GM12874 (cell line): ENCODE data around the gene DCST1.

Experiments
- TF ChIP-seq, protein P1 (sequence below): IDR thresholded peaks from 2 replicates; pipeline ENCODE4 v1.5.1; 2011; ENCODE audit warnings: low read depth, mild to moderate bottlenecking, control low read depth, low read length, moderate library complexity; ENCODE audit not compliant: insufficient read depth

The DCST1 gene

DNA sequence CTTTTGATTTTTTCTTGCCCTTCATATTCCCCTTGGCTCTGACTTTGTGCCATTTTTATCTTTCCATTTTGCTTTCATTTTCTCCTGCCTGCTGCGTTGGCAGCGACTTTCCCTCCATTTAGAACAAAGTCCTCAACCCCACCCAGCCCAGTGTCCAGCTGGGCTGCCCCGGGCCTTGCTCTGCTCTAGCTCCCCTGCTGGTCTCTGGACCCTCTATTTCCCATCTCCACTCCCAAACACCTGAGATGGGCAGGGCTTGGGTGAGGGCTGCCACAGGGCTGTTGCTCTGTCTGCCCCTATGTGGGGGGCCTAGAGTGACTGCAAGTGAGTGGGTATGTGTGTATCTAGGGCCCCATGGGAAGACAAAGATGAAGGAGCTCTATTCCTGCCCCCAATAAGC, 10.2 kb downstream of the DCST1 start:
- TF ChIP-seq, protein P1, sequence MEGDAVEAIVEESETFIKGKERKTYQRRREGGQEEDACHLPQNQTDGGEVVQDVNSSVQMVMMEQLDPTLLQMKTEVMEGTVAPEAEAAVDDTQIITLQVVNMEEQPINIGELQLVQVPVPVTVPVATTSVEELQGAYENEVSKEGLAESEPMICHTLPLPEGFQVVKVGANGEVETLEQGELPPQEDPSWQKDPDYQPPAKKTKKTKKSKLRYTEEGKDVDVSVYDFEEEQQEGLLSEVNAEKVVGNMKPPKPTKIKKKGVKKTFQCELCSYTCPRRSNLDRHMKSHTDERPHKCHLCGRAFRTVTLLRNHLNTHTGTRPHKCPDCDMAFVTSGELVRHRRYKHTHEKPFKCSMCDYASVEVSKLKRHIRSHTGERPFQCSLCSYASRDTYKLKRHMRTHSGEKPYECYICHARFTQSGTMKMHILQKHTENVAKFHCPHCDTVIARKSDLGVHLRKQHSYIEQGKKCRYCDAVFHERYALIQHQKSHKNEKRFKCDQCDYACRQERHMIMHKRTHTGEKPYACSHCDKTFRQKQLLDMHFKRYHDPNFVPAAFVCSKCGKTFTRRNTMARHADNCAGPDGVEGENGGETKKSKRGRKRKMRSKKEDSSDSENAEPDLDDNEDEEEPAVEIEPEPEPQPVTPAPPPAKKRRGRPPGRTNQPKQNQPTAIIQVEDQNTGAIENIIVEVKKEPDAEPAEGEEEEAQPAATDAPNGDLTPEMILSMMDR, result no peak

DNA sequence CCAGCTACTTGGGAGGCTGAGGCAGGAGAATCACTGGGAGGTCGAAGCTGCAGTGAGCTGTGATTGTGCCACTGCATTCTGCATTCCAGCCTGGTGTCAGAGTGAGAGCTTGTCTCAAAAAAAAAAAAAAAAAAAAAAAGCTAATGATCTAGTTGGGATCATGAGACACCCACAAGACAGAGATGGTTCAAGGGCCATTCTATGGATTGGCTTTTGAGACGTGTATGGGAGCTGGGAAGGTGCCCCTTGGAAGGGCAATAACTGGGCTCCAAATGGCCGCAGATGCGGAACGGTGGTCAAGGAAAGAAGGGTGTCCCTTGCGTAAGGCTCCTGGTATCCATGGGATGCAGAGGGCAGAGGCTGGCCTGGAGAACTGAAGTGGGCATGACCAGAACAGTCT, 10.7 kb downstream of the DCST1 start:
- TF ChIP-seq, protein P1, result no peak

DNA sequence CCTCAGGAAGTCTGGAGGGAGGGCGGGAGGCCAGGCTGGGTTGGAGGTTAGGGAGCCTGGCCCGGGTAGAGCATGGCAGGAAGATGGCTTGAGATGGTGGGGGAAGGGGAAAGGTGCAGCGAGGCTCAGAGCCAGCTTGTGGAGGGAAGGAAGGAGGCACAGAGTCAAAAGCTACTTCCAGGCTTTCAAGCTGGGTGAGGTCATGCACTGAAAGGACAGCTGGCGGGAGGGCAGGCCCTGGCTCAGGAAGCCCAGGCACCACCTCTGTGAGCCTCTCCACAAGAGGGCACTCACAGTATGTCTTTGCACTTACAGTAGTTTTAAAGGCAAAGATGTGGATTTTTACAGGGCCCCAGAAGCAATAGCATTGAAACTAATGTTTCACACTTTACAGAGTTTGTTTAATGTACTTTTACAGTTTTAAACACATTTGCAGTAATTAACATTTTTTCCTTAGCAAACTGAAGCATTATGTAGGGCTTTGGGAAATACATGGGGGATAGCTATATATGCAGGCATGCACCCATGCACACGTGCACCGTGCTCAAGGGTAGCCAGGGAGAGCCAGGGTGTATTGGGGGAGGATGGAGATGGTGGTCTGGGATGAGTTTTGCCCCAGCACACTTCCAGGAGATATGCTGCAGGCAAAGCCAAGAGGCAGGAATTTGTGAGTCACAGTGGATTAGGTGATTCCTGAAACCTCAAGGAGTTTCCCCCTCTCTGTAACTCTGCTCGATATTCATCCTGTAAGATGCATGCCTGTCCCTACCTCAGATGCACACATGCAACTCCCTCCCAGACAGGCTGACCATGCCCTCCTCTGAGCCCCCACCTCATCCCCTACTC, 11.4 kb downstream of the DCST1 start:
- TF ChIP-seq, protein P1, result peak; percentile 66

DNA sequence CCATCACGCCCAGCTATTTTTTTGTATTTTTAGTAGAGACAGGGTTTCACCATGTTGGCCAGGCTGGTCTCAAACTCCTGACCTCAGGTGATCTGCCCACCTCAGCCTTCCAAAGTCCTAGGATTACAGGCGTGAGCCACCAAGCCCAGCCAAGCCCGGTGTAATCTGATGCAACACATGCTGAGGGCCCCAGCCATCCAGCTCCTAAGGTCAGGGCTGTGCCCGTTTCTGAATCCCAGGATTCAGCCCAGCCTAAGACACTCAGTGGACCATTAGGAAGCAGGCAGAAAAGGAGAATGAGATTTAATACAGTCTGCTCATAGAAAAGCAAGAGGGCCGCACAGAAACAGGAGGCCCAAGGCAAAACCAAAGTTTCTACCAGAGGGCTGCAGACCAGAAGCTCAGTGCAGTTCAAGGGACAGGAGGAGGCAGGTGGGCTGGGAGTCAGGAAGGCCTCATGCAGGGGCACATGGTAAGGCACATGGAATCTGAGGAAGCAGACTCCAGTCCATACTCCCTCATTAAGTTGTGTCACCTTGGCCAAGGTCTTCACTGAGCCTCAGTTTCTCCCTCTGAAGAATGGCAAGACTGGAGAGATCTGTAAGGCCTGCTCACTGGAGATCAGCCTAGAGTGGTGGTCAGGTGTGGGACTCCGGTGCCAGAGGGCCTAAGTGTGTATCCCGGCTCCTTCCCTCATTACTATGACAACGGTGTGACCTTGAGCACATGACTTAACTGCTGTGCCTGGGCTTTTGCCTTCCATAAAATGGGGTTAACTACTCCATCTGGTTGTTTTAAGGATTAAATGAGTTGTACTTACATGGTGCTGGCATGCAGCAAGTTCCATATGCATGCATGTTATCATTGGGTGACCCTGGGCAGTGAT, 15.1 kb downstream of the DCST1 start:
- TF ChIP-seq, protein P1, result no peak

DNA sequence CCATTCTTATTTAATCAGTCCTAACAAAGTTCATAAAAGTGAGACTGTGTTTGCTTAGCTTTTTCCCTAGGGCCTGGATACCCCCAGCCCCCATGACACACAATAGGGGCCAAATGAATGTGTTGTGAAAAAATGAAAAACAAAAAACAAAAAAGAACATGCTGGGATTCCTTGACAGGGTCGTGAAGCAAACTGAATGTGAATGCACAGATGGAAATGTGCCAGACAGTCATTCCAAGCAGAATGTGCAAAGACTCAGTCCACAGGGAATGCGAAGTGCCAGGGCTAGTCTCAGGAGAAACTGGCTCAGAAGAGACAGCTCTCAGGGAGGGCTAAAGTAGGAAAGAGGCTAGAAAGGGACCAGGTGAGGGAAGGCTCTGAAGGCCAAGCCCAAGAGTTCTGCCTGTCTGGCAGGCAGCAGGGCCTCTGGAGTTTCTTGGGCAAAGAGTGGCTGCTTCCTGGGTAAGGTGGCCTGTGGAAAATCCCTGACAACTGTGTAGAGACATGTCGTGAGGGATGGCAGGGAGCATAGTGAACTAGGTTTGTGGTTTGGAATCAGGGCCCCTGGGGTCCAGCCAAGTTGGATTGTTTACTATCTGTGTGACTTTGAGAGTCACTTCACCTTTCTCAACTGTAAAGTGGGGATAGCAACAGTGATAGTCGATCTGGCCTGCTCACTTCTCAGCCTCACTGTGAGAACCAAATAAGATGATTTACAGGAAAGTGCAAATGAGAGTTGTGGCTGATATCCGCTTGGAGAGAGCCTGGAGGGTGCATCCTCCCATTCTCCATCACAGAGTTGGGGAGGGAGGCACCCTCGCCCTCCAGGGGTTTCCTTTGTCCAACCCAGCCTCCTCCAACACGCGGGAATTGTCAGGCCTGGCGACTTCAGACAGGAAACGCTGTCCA, 16.3 kb downstream of the DCST1 start:
- TF ChIP-seq, protein P1, result no peak

DNA sequence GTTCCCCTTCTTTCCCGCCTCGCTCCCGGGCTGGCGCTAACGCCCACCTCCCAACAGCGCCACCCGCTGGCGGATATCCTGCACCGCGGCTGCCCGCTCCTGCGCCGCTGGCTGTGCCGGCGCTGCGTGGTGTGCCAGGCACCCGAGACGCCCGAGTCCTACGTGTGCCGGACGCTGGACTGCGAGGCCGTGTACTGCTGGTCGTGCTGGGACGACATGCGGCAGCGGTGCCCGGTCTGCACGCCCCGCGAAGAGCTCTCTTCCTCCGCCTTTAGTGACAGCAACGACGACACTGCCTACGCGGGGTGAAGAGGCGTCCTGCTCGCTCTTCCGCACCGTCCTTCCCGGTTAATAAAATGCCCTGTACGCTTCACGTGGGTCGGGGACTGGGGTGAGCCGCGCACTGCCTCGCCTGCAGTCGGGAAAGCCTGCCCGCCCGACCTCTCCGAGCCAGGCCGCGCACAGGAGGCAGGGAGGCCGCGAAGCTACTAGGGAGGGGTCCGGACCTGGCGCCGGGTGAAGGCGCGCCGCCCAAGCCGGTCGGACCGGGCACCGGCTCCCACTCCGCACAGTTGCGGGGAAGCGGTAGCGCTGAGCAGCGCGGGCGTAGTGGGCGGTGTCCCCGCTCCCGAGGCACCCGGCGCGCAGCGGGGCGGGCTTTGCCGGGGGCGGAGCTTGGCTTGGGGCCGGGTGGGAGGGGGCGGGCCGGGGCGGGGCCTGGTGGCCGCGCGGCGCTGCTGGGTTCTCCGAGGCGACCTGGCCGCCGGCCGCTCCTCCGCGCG, 17.1 kb downstream of the DCST1 start, which contains the start of gene ADAM15:
TSS of gene ADAM15 (plus strand) at position 757 of the 782 bp plus-strand sequence. CDS start 71 bp downstream, outside the sequence.
- TF ChIP-seq, protein P1, result peak; percentile 98
